Stimulated activated naive CD4-positive, alpha-beta T cell treated with Interleukin-2 at 50 U/mL for 16 hours (primary cell): ENCODE data around the gene HELZ2.
A peak's percentile ranks its signal among the peaks of the same experiment; 100 is the strongest.
"Not testable (repeated sequence)": the region's sequence is repeated elsewhere in the genome, so short reads cannot be mapped to it uniquely, and the experiment has no call there.

ENCODE experiments used
- DNase-seq: peaks from one replicate; lab custom pipeline; 2025; lab: John Stamatoyannopoulos, UW

The HELZ2 gene

DNA sequence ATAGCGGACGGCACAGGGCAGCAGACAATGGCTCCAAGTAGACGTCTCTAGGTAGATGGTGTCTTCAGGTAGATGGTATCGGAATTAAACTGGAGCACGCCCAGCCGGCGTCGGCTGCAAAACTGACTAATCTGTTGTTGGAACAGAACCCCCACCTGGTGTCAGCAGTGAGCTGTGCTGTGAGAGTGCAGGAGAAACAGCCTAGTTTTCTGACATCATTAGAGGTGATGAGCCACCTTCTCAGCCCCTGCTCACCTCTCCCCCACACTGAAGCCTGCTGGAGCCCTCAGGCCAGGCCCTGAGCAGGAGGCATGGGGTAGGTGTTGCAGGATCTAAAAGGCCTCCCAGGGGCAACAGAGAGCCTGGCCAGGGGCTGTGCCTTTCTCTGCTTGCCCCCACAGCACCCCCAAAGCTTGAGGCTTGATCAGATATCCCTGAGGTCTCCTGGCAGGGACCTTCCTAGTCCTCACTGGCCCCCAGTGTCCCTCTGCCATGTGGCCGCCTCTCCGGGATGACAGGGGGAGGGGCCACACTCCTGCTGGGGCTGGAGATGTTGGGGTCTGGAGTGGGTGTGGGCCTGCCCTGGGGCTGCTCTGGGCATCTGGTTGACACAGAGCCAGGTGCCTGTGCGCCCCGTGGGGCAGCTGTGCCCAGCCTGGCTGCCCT, 6.9 kb upstream of the HELZ2 start:
- peak; percentile 58 for DNase-seq

DNA sequence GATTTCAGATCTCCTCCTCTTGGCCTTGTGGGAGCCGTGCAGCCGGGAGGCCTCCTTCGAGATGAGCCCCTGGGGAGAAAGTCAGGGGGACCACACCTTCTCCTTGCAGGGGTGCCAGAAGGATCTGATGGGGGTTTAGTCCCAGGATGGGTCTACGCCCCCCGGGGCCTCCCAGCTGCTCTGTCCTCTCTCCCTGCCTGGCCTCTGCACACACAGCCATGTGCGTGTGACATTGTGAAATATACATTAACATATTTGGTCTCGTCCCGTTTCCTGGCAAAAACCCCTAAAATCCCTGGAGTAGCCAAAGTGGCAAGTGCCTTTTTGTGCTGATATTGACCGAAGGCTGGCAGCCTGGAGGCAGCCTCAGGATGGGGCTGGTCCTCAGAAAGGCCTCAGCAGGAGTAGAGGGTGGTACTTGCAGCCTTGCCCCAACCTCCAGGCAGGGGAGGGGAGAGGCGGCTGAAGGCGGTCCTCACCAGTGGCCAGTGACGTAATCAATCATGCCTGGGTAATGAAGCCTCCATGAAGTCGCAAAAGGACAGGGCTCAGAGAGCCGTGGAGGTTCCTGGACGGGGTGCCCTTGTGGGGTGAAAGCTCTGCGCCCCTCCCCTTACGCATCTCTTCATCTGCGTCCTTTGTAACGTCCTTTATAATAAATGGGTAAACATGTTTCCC, 5.1 kb upstream of the HELZ2 start:
- DNase-seq = no peak

DNA sequence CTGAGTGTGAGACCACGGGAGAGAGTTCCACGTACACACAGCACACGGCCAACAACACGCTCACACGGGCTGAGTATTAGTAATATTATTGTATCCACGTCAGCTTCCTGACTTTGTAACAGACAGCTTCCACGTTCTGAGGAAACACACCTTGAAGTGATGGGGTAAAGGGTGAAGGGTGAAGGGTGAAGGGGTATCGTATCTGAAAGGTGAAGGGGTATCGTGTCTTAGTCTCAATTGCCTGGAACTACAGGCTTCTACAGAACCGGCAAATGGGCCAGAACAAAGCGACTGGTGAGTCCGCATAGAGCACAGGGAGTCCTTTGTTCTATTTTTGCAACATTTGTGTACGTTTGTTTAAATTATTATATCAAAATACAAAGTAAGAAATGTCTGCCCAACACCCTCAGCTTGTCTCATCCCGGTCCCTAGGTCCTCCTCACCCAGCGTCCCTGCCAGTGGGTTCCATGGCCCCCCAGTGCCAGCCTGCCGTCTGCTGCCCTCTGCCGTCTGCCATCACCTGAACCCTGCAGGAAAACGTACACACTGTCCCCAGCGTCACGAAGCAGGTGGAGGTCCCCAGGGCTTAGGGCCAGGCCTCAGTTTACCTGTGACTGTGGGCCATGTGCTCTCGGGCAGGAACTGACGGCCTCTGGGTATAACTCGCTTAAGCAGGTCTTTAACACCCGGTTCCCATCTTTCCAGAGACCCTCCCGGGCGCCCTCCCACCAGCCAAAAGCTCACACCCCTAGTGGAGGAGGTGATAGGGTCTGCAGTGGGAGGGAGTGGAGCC, 4.4 kb upstream of the HELZ2 start:
- DNase-seq = no peak

DNA sequence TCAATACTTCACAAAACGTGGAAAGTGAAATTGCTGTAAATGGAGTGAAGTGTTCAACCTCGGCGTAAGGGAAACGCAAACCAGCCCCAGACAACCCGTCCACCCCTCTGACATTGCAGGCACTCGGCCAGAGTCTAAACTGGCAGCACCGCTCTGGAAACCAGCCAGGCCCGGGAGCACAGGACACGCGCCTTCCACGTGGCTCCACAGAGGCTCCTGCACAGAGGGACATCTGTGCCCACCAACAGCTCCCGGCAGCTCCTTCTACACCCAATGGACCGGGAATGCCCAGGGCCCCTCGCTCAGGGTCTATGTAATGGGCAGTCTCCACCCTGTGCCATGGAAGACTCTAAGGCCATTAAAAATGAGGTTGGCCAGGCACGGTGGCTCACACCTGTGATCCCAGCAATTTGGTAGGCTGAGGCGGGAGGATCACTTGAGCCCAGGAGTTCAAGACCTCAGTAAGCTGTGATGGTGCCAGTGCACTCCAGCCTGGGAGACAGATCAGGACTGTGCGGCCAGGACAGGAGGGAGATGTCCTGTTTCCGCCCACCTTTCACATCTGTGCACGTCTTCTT, 3.4 kb upstream of the HELZ2 start:
- DNase-seq = no peak

DNA sequence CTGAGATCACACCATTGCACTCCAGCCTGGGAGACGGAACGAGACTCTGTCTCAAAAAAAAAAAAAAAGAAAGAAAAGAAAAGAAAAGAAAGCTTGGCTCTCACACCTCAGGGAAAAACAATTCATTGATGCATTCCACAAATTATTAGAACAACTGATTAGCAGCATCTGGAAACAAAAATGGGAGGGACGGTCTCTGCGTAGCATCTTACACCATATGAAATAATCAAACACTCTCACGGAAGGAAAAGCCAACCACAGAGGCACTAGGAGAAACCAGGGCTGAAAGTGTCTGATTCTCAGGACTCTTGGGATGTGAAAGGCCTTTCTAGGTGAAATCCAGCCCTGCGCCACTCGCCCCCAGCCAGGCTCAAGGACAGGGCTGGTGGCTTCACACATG, 2.3 kb upstream of the HELZ2 start:
- no peak for DNase-seq

DNA sequence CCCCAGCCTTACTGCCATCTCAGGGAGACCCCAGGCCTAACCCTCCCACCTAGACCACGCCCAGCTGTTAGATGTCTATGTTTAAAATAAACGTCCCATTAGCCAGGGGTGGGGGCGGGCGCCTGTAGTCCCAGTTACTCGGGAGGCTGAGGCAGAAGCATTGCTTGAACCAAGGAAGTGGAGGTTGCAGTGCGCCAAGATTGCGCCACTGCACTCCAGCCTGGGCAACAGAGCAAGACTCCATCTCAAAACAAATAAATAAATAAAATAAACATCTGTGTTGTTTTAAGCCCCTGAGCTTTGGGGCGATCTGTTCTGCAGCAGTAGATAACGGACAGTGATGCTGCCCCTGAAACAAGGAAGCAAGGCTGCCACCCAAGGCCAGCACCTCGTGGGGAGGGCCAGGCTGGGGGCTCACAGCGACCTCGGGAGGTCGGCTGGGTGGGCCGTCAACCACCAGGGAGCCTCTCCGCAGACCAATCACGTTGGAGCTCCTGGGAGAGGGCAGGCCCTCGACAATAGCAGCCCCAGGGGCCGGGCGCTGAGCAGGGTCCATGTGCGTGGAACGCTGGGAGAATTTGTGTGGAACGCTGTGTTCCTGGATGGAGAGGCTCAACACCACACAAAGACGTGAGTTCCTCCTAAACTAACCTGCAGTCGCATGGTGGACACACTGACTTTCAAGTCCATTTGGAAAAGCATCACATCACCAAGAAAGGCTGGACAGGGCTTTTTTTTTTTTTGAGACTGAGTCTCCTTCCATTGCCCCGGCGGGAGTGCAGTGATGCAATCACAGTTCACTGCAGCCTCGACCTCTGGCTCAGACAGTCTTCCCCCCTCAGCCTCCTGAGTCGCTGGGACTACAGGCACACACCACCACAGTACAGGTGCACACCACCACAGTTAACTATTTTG, 1.0 kb upstream of the HELZ2 start:
- DNase-seq = no peak

DNA sequence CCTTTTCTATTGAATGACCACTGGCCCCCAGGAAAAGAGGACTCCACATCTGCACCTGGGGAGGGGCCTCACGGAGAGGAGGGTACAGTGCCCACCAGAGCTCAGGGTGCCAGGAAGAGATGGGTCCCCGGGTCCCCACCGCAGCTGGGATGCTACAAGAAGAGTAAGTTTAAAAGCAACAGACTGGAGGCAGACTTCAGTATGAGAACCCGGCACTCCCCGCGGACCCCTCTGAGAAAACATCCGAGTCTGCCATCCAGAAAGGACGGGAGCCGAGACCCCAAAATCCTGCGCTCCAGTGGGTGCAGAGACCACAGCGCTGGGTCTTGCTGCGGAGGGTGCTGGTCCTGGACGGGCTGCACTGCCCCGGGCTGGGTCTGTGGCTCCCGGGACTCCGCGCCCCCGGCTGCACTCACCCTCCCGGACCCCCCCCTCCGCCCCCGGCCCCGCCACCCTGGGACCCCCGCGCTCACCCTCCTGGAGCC, 350 bp downstream of the HELZ2 start:
- DNase-seq = no peak

DNA sequence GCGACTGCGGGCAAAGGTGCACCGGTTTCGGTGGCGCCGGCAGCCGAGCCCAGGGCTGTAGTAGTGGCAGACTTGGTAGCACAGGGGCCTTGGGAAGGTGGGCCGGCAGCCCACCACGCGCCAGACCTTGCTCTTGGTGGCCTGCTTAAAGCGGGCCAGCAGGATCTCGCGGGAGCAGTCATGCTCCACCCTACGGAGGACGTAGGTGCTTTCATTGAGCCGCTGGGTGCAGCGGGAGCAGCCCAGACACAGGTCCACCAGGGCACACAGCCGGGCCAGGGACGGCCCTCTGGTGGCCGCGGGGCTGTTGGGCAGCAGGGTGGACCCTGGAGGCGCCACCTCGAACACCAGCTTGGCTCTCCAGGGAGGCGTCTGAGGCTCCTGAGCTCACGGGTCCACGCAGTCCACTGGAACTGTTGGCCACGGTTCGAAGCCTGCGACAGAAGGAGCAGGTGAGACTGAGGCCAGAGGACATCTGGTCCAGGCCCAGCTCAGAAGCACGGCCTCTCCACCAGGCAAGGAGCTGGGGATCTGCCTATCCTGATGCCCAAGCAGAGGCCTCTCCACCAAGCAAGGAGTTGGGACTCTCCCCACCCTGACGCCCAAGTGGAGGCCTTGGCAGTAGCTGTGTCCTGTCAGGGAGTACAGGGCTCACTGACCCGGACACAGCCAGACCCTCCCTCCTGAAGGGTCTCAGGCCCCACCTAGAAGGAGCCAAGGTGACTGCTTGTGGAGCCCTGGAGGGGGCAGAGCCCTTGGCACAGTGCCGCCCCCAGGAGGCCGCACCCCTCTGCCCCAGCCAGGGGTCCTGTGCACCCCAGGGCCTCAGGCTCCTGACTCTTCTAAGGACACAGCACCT, 1.0 kb downstream of the HELZ2 start:
- DNase-seq = no peak

DNA sequence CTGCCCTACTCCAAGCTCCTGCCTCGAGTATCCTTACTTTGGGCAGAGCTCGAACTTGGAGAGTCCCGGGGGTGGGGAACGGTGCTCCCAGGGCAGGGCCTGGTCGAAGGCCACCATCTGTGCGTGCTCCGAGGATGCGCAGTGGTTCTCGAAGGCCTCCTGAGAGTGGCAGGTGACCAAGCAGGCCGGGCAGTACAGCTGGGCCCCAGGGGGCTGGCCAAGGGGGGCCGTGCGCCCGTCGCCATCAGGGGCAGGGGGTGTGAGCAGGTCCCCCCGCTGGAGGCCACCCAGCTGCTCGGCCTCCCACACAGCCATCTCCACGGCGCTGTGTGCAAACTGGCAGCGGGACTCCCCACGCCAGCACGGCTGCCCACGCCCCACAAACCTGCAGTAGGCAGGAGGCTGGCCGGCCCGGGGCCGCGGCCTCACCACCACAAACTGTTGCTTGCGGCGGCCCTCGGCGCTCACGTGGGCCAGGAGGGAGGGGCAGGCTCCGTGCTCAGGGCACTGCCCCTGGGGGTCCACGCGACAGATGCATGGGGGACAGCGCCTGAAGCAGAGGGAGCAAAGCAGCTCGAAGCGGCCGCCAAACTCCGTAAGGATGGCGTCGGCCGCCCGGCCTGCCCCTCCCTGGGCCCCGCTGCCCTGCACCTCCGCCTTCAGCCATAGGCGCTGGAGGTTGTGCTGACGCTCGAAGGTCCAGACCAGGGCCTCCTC, 1.8 kb downstream of the HELZ2 start:
- no peak for DNase-seq

DNA sequence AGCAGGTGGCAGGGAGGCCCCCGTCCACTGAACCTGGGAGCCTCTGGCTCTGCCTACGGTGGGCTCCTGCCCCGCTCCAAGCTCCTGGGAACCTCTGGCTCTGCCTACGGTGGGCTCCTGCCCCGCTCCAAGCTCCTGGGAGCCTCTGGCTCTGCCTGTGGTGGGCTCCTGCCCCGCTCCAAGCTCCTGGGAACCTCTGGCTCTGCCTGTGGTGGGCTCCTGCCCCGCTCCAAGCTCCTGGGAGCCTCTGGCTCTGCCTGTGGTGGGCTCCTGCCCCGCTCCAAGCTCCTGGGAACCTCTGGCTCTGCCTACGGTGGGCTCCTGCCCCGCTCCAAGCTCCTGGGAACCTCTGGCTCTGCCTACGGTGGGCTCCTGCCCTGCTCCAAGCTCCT, 3.0 kb downstream of the HELZ2 start:
- not testable (repeated sequence) for DNase-seq

DNA sequence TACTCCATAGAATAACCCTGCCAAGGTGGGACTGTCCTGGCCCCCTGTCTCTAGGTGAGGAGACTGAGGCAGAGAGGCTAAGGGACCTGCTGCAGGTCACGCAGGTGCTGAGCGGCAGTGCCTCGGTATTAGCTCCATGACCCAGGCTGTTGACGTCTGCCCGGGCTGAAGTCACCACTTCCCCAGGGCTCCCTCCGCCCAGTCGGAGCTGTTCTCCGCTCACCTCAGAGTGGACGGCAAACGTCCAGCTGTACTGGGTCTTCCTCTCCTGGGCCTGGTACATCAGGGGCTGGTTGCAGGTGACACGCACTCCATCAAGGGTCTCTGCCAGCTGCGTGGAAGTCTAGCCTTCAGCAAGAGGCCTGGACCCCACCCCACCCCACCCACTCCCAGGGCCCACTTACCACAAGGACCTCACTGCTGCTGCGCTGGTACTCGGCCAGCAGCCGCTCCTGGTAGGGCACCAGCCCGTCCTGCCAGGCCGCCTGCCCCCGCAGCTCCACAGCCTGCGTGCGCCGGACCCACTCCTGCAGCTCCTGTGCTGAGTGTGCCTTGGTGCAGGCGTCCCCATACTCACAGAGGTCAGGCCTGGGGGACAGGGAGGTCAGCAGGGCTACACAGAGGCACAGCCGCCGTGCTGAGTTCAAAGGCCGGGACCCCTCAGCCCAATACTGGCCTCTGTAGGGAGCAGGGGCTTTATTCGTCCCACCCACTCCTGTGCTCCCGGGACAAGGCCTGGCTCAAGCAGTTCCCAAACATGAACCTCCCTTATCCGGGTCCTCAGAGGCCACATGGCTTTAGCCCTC, 3.6 kb downstream of the HELZ2 start:
- DNase-seq = no peak

DNA sequence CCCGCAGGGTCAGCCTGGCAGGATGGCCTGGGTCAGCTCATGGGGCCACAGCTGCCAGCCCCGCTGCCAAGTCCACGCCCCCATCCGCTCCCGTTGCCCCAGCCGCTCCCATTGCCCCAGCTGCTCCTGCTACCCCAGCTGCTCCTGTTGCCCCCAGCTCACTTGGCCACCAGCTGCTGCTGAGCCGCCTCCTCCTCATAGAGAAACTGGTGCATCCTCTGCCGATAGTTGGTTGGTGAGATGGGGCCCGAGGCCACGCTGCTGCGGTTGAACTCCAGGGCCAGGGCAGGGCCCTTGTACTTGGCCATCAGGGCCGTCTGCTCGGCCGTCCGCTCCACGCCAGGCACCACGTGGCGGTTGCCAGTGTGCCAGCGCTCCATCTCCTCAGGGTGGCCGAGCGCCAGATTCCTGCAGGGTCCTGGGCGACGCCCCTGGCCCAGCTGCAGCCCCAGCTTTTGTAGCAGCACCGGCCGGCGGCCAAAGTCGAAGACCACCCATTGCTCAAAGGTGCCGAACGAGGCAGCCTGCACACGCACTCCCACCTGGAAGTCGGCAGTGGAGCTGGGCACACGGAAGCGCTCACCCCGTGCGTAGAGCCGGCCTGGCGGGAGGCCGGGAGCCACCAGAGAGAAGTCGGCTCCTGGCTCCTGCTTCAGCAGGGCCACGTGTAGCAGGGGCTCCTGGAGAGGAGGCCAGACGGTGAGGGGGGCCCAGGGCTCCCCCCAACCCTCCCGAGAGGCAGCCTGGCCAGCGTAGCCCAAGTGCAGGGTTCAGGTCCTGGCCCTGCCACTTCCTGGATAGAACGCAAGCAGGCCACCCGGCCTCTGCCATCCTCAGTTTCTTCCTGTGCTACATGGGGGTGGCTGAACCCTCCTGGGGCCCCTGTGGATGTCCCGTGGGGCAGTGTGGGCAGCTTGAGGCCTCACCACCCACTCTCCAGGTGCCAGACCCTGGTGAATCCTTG, 4.8 kb downstream of the HELZ2 start:
- DNase-seq = no peak

DNA sequence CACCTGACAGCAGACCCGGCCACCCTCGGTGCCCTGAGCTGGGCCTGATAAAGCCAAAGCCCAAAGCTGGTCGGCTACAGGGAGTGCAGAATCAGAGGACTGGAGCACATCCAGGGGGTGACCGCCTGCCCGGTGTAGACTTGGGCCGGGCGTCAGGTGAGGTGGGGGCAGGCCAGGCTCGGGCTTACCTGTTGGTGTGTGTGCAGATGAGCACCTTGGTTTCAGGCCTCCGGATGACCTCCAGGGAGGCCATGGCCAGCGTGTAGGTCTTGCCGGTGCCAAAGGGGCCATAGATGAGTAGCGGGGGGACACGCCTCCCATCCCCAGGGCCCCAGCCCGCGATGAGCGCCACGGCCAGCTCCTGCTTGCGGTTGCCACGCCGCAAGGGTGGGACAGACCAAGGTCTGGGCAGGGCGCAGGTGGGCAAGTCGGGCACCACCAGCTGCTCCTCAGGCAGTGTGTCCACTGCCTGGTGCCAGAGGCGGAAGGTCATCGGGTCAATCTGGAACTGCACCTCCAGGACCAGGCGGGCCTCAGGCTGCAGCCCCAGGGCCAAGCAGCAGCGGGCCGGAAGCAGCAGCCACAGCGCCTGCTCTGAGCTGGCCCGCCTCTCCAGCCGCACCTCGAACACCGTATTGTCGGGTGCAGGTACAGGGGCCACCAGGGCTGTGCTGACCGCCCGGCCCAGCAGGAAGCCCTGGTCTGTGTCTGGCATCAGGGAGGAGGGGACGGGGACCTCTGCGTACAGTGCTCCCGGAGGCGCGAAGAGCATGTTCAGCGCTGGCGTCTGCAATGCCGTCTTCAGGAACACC, 5.7 kb downstream of the HELZ2 start:
- DNase-seq = no peak

DNA sequence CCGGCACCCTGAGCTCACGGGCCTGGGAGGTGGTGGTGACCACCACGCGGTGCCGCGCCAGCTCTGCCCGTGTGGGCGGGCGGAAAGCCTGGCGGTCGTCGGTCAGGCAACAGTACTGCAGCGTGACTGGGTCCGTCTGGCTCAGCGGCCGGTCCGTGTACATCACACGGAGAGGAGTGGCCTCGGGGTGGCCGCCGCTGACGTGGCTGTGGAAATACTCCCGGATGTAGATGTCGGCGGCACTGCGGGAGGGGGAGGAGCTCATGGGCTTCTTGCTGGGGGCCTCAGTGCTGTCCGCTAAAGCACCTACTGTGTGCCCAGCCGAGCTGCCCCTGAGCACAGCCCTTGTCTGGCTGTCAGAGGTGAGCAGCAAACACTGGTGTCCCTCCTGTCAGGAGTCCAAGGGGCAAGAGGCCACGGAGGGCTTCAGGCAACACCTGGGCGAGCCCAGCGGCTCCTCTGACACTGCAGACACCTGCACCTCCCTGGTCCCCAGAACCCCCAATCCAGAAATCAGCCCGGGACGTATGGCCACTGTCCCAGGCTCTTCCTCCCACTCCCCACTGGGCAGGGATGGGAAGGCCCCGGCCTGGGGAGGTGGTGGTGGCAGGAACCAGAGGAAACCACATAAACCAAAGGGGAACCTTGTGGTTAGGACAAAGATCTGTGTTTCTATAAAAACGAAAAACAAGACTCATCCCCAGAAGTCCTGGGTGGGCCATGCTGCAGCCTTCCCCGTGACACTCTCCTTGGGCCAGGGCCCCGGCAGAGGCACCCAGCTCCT, 6.5 kb downstream of the HELZ2 start:
- DNase-seq = peak; percentile 40

DNA sequence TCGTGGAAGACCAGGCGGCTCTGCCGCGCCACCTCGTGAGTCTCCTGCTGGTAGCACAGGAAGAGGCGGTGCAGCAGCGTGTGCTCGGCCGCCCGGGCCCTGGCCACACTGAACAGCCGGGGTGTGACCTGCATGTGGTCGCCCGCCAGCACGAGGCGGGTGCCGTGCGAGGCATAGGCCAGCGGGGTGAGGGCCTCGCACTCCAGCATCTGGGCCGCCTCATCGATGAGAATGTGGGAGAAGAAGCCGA, 7.0 kb downstream of the HELZ2 start:
- no peak for DNase-seq

DNA sequence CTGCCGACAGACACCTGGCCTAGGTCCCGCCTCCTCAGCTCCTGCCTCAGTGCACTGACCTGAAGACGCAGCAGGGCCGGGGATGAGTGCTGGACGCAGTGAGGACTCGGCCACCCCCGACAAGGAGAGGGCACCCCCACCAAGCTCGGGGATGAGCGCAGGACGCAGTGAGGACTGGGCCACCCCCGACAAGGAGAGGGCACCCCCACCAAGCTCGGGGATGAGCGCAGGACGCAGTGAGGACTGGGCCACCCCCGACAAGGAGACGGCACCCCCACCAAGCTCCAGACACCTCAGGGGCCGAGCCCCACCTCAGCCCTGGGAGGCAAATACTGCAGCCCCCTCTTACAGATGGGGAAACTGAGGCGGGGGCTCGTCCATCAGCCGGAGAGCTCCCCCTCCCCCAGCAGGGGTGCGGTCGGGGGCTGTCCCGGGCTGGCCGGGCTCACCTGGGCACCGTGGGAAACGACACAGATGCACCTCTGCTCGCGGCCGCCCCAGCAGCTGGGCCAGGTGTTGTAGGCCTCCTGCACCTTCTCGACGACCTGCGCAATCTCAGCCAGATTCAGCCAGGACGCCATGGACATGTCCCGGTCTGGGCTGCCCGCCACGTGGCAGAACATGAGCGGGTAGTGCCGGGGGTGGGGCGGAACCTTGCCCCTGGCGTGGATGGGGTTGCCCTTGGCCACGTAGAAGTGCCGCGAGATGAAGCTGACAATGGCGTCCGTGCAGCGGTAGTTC, 7.5 kb downstream of the HELZ2 start:
- no peak for DNase-seq
